Smooth muscle cell of the umbilical artery (primary cell): ENCODE results near the gene LPCAT3. TPM values are rescaled to one million over a fixed set of nuclear protein-coding genes. Genes with fewer than 3 reads are reported as not detected.

Experiments
- total RNA-seq: library from RNA; depleted of rRNA; stranded (reverse); fragments of >200 nt; gene quantifications from 2 replicates; pipeline ENCODE4 v1.2.3, GENCODE V29; 2014

Gene LPCAT3
- total RNA-seq: 6.5 and 6.7 TPM in 2 replicates

DNA sequence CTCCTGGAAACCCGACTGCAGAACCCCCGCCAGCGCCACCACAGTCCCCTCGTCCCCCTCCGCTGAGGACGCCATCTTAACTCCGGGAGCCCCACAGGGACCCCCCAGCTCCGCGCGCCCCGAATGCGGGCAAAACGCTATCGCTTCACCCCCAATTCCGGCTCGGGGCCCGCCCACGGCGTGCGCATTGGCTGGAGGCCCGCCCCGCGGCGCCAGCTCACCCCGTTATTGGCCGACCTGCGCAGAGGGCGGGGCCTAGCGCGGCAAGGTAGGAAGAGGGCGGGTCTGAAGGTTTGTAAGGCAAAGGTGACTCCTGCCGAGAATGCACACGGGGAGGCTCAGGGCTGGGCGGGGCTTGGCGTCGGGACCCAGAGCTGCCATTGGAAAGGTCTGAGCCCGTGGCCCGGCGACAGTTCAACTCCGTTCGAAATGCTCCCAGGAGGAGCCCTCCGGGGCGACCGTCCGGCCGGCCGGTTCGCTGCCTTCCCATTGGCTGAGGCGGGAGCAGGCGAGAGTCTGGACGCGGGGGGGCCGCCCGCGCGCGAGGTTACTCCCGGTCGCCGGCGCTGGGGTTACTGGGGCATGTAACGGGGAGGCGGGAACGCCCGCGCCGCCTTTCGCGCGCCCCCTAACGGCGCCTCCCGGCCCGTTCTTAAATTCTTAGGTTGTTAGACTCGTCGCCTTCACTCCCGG lies at the start of gene LPCAT3:
LPCAT3 (minus strand) TSS at position 127 of the 693 bp plus-strand sequence; CDS start at position 75, 52 bp downstream.

GRCh38 chr12:7060353-7060954 lies 42.2 kb upstream of the LPCAT3 start, which contains the start of gene C1S:
C1S (plus strand) TSS chr12:7060718; CDS start chr12:7061913, 1,195 bp downstream.

GRCh38 chr12:6950811-6951540 lies 67.3 kb downstream of the LPCAT3 start, which contains the start of gene PTPN6:
PTPN6 (plus strand) TSS chr12:6951356; CDS start chr12:6951513, 157 bp downstream.

GRCh38 chr12:6943722-6944380 lies 74.4 kb downstream of the LPCAT3 start, which contains the start of the genes C12orf57 and RNU7-1:
C12orf57 (plus strand) TSS chr12:6944022; CDS start chr12:6944122, 100 bp downstream.
RNU7-1 (plus strand) TSS chr12:6943816.

GRCh38 chr12:6927379-6928021 lies 90.8 kb downstream of the LPCAT3 start, which contains the start of gene ATN1:
ATN1 (plus strand) TSS chr12:6927959; CDS start chr12:6934002, 6,043 bp downstream.

Other genes starting within 250 kb of the LPCAT3 start
- 0.05 TPM in 1 of 2 replicates, not detected in the other for gene LAG3, start 246.0 kb downstream of the LPCAT3 start, total RNA-seq
- 1.0 and 1.5 TPM in 2 replicates for gene CD4, start 228.9 kb downstream of the LPCAT3 start, total RNA-seq
- 2.1 and 2.6 TPM in 2 replicates for gene GPR162, start 196.7 kb downstream of the LPCAT3 start, total RNA-seq
- gene P3H3, start 190.1 kb downstream of the LPCAT3 start, total RNA-seq: 216 and 275 TPM in 2 replicates
- 3.6 and 4.7 TPM in 2 replicates for gene GNB3, start 177.6 kb downstream of the LPCAT3 start, total RNA-seq
- 2.1 and 8.1 TPM in 2 replicates for gene CDCA3, start 167.2 kb downstream of the LPCAT3 start, total RNA-seq
- gene USP5, start 166.3 kb downstream of the LPCAT3 start, total RNA-seq: 87.9 and 120 TPM in 2 replicates
- 1,296 and 1,307 TPM in 2 replicates for gene TPI1, start 150.9 kb downstream of the LPCAT3 start, total RNA-seq
- 2.6 and 5.0 TPM in 2 replicates for gene SPSB2, start 145.2 kb downstream of the LPCAT3 start, total RNA-seq
- gene LRRC23, start 113.7 kb downstream of the LPCAT3 start, total RNA-seq: 8.8 and 14.6 TPM in 2 replicates
- 78.1 and 80.9 TPM in 2 replicates for gene ENO2, start 103.9 kb downstream of the LPCAT3 start, total RNA-seq
- gene ATN1, start 90.5 kb downstream of the LPCAT3 start, total RNA-seq: 20.2 and 26.3 TPM in 2 replicates
- not detected in 2 replicates for gene RNU7-1, start 74.7 kb downstream of the LPCAT3 start, total RNA-seq
- 47.2 and 210 TPM in 2 replicates for gene C12orf57, start 74.5 kb downstream of the LPCAT3 start, total RNA-seq
- gene PTPN6, start 67.1 kb downstream of the LPCAT3 start, total RNA-seq: not detected in 2 replicates
- gene PHB2, start 47.8 kb downstream of the LPCAT3 start, total RNA-seq: 105 and 148 TPM in 2 replicates
- 45.7 and 48.1 TPM in 2 replicates for gene EMG1, start 47.6 kb downstream of the LPCAT3 start, total RNA-seq
- gene C1S, start 42.2 kb upstream of the LPCAT3 start, total RNA-seq: 67.2 and 431 TPM in 2 replicates
- 22.7 and 129 TPM in 2 replicates for gene C1R, start 74.0 kb upstream of the LPCAT3 start, total RNA-seq
- 17.3 and 21.4 TPM in 2 replicates for gene C1RL, start 90.7 kb upstream of the LPCAT3 start, total RNA-seq
- not detected in 2 replicates for gene RBP5, start 110.4 kb upstream of the LPCAT3 start, total RNA-seq
- gene CLSTN3, start 111.9 kb upstream of the LPCAT3 start, total RNA-seq: 25.2 and 33.8 TPM in 2 replicates
- gene PEX5, start 171.2 kb upstream of the LPCAT3 start, total RNA-seq: 26.4 and 28.8 TPM in 2 replicates